Rectal smooth muscle tissue (tissue), 1 donor: Measurements from ENCODE around the gene DPY19L1.
"Not testable (repeated sequence)": the region's sequence is repeated elsewhere in the genome, so short reads cannot be mapped to it uniquely, and the experiment has no call there.

ENCODE experiments used
- H3K27ac ChIP-seq: one replicate; pipeline ENCODE4 v1.7.0; 2013; ENCODE audit warnings: low read depth, low read length, inconsistent platforms
- H3K27me3 ChIP-seq: one replicate; pipeline ENCODE4 v1.7.0; 2013; ENCODE audit warnings: low read length; ENCODE audit not compliant: control insufficient read depth, insufficient read depth
- H3K36me3 ChIP-seq: one replicate; pipeline ENCODE4 v1.7.0; 2013; ENCODE audit warnings: low read length; ENCODE audit not compliant: control insufficient read depth, insufficient read depth
- H3K4me1 ChIP-seq: one replicate; pipeline ENCODE4 v1.7.0; 2013; ENCODE audit warnings: low read length; ENCODE audit not compliant: control insufficient read depth, insufficient read depth
- H3K4me3 ChIP-seq: one replicate; pipeline ENCODE4 v1.7.0; 2013; ENCODE audit warnings: low read length
- H3K9ac ChIP-seq: one replicate; pipeline ENCODE4 v1.7.0; 2013; ENCODE audit warnings: low read length

Gene DPY19L1

DNA sequence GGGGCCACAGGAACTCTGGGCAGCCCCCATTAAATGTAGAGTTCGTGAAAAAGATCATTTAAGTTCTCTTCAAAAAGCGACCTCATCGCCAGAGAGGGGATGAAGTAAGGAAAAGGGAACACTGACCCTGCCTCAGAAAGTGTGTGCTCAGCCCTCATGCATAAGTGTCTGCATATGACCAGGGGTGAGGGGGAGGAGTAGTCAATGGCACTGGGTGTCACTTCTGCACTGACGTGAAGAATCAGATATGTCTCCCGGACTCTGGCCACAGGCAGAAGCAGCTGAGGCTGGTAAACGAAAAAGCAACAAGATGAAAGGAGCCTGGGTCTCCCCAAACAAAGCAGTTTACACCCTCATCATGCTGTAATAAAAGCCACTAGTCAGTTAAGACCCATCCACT lies 39.0 kb downstream of the DPY19L1 start:
- H3K4me1 ChIP-seq, H3K27me3 ChIP-seq, H3K27ac ChIP-seq, H3K4me3 ChIP-seq, H3K9ac ChIP-seq, H3K36me3 ChIP-seq: not testable (repeated sequence)

- not testable (repeated sequence) for H3K27me3 ChIP-seq, H3K9ac ChIP-seq
Measured at GRCh38 chr7:34996423-34997090, 40.7 kb downstream of the DPY19L1 start.

DNA sequence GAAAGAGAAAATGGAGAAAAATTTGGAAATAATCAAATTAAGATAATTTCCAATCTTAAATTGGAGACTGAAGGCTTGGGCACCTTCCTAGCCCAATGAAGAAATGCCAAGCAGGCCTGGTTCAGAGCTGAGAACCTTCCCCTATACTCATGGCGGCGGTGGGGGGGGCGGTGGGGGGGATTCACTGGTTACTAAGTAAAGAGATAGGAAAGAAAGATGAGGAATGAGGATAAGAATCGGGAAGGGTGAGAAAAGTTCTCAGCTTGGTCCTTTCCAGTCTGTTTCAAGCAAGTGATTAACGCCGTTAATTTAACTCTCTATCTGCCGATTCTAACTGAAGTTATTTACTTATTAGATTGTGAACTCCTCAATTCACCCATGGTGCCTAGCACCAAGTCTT lies 41.5 kb downstream of the DPY19L1 start:
- no peaks in the 10 kb centered on the region for H3K27me3 ChIP-seq
- no peaks in the 10 kb centered on the region for H3K36me3 ChIP-seq
- no peaks in the 10 kb centered on the region for H3K4me1 ChIP-seq
- no peak overlapping the region for H3K4me3 ChIP-seq
- no peak overlapping the region for H3K9ac ChIP-seq
- H3K27ac ChIP-seq, result no peak overlapping the region

More at GRCh38 chr7:34996423-34997090, 40.7 kb downstream of the DPY19L1 start:
- not testable (repeated sequence) for H3K36me3 ChIP-seq, H3K4me1 ChIP-seq, H3K4me3 ChIP-seq, H3K27ac ChIP-seq

GRCh38 chr7:34991938-34992840 lies 45.1 kb downstream of the DPY19L1 start:
- H3K27me3 ChIP-seq, result no peaks in the 10 kb centered on the region
- no peak overlapping the region for H3K27ac ChIP-seq

DNA sequence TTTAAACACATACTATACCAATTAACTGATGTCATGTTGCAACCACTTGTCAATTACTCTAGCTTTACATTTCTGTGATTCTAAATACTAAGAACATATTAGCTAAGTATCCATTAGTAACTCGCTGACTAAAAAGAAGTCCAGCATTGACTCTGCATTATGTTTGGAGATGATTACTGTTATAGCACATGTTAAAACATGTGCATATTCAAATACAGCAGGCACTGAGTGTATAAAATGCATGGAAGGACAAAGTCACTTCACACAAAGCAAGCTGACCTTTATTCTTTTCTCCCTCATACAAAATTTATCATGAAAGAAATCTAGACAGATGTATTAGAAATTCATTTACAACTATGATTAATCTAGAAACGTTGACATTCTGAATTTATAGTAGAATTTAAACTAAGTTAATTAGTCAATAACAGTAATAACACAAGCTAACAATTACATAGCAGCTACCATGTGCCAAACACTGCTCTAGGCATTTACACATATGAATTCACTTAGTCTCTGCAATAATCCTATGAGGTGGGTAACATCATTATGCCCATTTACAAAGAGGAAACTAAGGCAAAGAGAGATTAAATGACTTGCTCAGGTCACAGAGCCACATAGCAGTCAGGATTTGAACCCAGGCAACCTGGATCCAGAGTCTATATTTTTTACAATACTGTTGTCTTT lies 48.7 kb downstream of the DPY19L1 start:
- H3K27me3 ChIP-seq, H3K9ac ChIP-seq, H3K4me1 ChIP-seq, H3K4me3 ChIP-seq, H3K36me3 ChIP-seq, H3K27ac ChIP-seq: not testable (repeated sequence)

More at GRCh38 chr7:34991938-34992840, 45.1 kb downstream of the DPY19L1 start:
- Histone ChIP-seq H3K4me1 (no peaks in the 10 kb centered on the region), H3K36me3 (no peaks in the 10 kb centered on the region), H3K9ac (no peak overlapping the region), H3K4me3 (no peak overlapping the region)

GRCh38 chr7:34985155-34985554 lies 52.1 kb downstream of the DPY19L1 start:
- H3K36me3 ChIP-seq, H3K27ac ChIP-seq, H3K9ac ChIP-seq, H3K27me3 ChIP-seq, H3K4me3 ChIP-seq, H3K4me1 ChIP-seq: not testable (repeated sequence)

DNA sequence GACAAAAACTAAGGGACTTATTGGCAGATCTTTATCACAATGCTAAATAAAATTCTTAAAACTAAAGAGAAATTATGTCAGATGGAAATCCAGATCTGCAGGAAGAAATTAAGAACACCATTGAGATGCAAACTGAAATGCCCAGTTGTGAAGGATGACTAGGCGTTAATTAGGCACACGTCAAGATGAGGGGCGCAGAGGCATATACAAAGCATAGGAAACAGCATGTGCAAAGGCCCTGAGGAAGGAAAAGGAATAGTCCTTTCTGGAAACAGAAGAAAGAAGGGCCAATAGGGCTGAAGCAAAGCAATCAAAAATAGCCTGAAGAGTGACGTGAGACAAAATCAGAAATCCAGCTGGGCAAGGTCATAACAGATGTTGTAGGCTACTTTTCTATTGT lies 53.1 kb downstream of the DPY19L1 start:
- H3K9ac ChIP-seq, H3K4me1 ChIP-seq, H3K36me3 ChIP-seq, H3K27ac ChIP-seq, H3K4me3 ChIP-seq, H3K27me3 ChIP-seq: not testable (repeated sequence)

DNA sequence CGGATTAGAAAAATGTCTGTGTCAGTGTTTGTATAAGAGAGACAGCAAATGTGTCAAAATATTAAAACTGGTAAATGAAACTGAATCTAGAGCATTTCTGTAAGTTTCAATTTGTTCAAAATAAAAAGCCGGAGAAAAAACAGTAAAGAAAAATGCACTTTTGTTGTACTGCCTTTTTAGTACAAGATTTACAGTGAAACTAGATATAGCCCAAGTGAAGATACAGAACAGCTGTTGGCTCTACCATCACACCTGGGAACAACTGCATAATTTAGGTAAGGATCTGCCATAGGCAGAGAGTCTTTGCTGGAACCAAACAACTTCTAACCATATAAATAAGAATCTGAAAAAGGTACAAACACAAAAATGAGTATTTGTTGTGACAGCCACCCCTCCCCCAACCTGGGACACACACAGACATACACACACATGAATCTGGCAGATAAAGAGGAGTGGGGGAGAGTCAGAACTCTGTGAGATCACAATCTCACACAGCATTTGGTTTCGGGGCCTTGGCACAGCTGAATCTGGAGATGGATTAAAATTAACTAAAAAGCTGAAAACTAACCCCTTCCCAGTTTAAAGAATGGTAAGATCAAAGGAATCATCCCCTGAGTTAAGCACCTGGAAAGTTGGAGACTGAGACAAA lies 54.8 kb downstream of the DPY19L1 start:
- Histone ChIP-seq H3K27me3 (no peaks in the 10 kb centered on the region), H3K36me3 (no peaks in the 10 kb centered on the region), H3K4me3 (no peak overlapping the region), H3K9ac (no peak overlapping the region), H3K4me1 (no peaks in the 10 kb centered on the region), H3K27ac (no peak overlapping the region)

DNA sequence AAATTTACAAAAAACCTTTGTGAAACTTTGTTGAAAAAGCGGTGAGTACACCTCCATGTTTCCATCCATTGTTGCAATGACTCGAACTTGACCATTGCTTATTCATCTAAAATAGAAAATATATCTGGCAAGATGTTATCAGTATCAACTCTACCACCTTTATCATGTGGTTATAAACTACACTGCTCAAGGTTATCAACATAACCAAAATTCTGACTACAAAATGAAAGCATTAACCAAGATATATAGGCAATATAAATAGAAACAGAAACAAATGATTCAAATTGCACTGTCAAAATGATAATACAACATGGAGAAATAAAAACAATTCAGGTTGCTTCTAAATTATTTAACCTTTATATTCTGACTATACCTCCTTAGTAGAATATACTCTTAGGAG lies 58.2 kb downstream of the DPY19L1 start:
- H3K9ac ChIP-seq, H3K4me1 ChIP-seq, H3K4me3 ChIP-seq, H3K27ac ChIP-seq, H3K27me3 ChIP-seq, H3K36me3 ChIP-seq: not testable (repeated sequence)

DNA sequence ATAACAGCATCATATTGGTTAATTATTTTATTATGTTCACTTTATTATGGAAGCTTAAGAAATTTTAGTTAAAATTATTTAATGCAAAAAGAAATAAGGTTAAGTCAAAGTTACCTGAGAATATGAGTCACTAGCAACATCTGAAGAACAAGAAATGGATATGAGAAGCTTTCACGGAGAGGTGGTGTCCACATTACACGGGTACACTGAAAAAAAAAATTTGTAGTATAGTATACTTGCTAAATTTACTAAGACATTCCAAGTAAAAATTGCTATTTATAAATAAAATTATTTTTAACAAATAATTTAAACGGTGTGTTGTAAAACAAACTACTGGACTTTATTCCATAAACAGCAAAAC lies 63.9 kb downstream of the DPY19L1 start:
- Histone ChIP-seq H3K4me1 (no peaks in the 10 kb centered on the region), H3K4me3 (no peak overlapping the region), H3K9ac (no peak overlapping the region), H3K36me3 (peaks cover 2% of the 10 kb centered on the region), H3K27me3 (no peaks in the 10 kb centered on the region), H3K27ac (no peak overlapping the region)

DNA sequence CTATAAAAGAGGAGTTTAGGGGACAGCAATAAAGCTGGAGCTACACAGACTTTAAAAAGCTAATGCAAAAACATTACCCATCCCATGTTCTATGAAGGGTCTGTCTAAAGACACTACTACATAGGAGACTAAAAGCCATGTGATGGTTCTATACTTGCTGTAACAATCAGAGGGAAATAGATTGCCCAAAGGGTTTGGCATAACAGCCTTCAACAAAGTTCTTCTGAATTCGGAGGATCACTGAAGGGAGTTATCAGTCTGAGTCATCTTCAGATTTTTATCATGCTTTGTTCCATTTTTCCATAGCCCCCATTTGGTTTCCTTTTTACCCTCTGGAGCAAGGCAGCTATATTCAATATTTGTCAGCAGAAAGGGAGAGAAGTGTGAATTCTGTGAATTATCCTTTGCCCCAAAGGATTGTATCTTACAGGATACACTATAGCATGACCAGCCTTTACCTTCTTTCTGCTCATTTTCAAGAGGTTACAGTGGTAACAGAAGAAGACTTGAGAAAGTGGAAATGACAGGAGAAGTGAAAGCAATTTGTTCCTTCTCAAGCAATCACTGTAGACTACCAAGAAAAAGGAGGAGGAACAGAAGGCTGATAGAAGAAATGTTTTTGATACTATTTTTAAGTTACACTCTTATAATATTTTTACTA lies 64.4 kb downstream of the DPY19L1 start:
- H3K27ac ChIP-seq, H3K4me1 ChIP-seq, H3K27me3 ChIP-seq, H3K9ac ChIP-seq, H3K4me3 ChIP-seq, H3K36me3 ChIP-seq: not testable (repeated sequence)

GRCh38 chr7:34967818-34968217 lies 69.5 kb downstream of the DPY19L1 start:
- not testable (repeated sequence) for H3K27ac ChIP-seq, H3K4me1 ChIP-seq, H3K27me3 ChIP-seq, H3K4me3 ChIP-seq, H3K36me3 ChIP-seq, H3K9ac ChIP-seq
